Hepatocyte (in vitro differentiated cells): ENCODE data around the gene SPATA22. TPM values are rescaled to one million over a fixed set of nuclear protein-coding genes. Genes with fewer than 3 reads are reported as not detected.

ENCODE experiments used
- DNase-seq: peaks from one replicate; pipeline ENCODE4 v3.0.0-alpha.2; 2016; ENCODE audit warnings: low spot score
- H2AFZ ChIP-seq: fragments of 200-600 bp; sonication (generic); 2 replicates; pipeline ENCODE4 v1.6.0; 2016; ENCODE audit warnings: antibody characterized with exemption, mild to moderate bottlenecking
- H3K27ac ChIP-seq: fragments of 200-600 bp; sonication (generic); 2 replicates; pipeline ENCODE4 v1.5.1; 2016; ENCODE audit warnings: mild to moderate bottlenecking
- H3K27me3 ChIP-seq: fragments of 200-600 bp; sonication (generic); 2 replicates; pipeline ENCODE4 v1.6.1; 2016
- H3K36me3 ChIP-seq: fragments of 200-600 bp; sonication (generic); replicated peaks from 2 replicates; pipeline ENCODE4 v1.5.1; 2016; ENCODE audit warnings: low read depth; ENCODE audit not compliant: insufficient read depth
- H3K4me1 ChIP-seq: fragments of 200-600 bp; sonication (generic); 2 replicates; pipeline ENCODE4 v1.5.1; 2016; ENCODE audit warnings: mild to moderate bottlenecking, moderate library complexity; ENCODE audit not compliant: insufficient read depth
- H3K4me2 ChIP-seq: fragments of 200-600 bp; sonication (generic); 2 replicates; pipeline ENCODE4 v1.6.0; 2016
- H3K4me3 ChIP-seq: fragments of 200-600 bp; sonication (generic); 2 replicates; pipeline ENCODE4 v1.5.1; 2016; ENCODE audit warnings: mild to moderate bottlenecking
- H3K79me2 ChIP-seq: fragments of 200-600 bp; sonication (generic); 2 replicates; pipeline ENCODE4 v1.6.0; 2017; ENCODE audit warnings: mild to moderate bottlenecking
- H3K9me2 ChIP-seq: fragments of 200-600 bp; sonication (generic); replicated peaks from 2 replicates; pipeline ENCODE4 v1.6.0; 2017; ENCODE audit warnings: mild to moderate bottlenecking; ENCODE audit not compliant: insufficient read depth
- H3K9me3 ChIP-seq: fragments of 200-600 bp; sonication (generic); 2 replicates; pipeline ENCODE4 v1.5.1; 2016; ENCODE audit warnings: low read depth, mild to moderate bottlenecking
- H4K20me1 ChIP-seq: fragments of 200-600 bp; sonication (generic); 2 replicates; pipeline ENCODE4 v1.6.0; 2016; ENCODE audit warnings: mild to moderate bottlenecking; ENCODE audit not compliant: insufficient read depth, poor library complexity, severe bottlenecking
- CTCF ChIP-seq: fragments of 200-600 bp; sonication (generic); IDR thresholded peaks from 2 replicates; pipeline ENCODE4 v1.5.1; 2016; ENCODE audit warnings: antibody characterized with exemption, mild to moderate bottlenecking; ENCODE audit not compliant: poor library complexity
- EZH2 ChIP-seq: fragments of 200-600 bp; sonication (generic); IDR thresholded peaks from 2 replicates; pipeline ENCODE4 v1.6.1; 2016; ENCODE audit warnings: antibody characterized with exemption, mild to moderate bottlenecking, borderline replicate concordance
- EZH2phosphoT487 ChIP-seq: fragments of 200-600 bp; sonication (generic); IDR thresholded peaks from one replicate; pipeline ENCODE4 v1.6.1; 2018; ENCODE audit warnings: antibody characterized with exemption, mild to moderate bottlenecking, low read depth, moderate library complexity; ENCODE audit not compliant: unreplicated experiment, severe bottlenecking
- WGBS: methylation state at CpG from one replicate; pipeline ENCODE4 v1.1.6; 2016; ENCODE audit warnings: low lambda C conversion rate; ENCODE audit errors: missing lambda C conversion rate; 5-methylcytosine and 5-hydroxymethylcytosine counted together
- polyA plus RNA-seq: library from polyadenylated mRNA; unstranded; fragments of >200 nt; fragmentation: Nextera tagmentation; extraction: Ambion mirVana; gene quantifications from 2 replicates; pipeline ENCODE4 v1.2.1, GENCODE V29; 2016
- total RNA-seq: library from RNA; depleted of rRNA; stranded (reverse); fragments of >200 nt; gene quantifications from 2 replicates; pipeline ENCODE4 v1.2.3, GENCODE V29; 2014

SPATA22 gene
- total and polyA plus RNA-seq, 2 experiments from 2014 or later = not detected

GRCh38 chr17:3475812-3476610 lies 4.4 kb upstream of the SPATA22 start, which contains the start of gene ASPA:
Gene ASPA (plus strand): TSS chr17:3475997. CDS start chr17:3476160, 163 bp downstream.
- no peaks in the 10 kb centered on the region for H3K79me2 ChIP-seq
- no peak for TF ChIP-seq EZH2phosphoT487
- TF ChIP-seq EZH2 = no peak
- TF ChIP-seq CTCF = no peak
- DNase-seq = no peak
- no peak within 1 kb of the TSS for H3K4me3 ChIP-seq
- H3K27ac ChIP-seq = peak within 1 kb of the TSS; percentile 75
- WGBS = 69% methylated on average over 7 of the region's 7 CpGs
- no peaks in the 10 kb centered on the region for H3K36me3 ChIP-seq
- H3K9me2 ChIP-seq = no peaks in the 10 kb centered on the region
- no peaks in the 10 kb centered on the region for H4K20me1 ChIP-seq
- H3K4me1 ChIP-seq = peaks cover 20% of the 10 kb centered on the region
- no peak within 1 kb of the TSS for H2AFZ ChIP-seq
- peak within 1 kb of the TSS; percentile 55 for H3K4me2 ChIP-seq
- no peaks in the 10 kb centered on the region for H3K9me3 ChIP-seq
- no peaks in the 10 kb centered on the region for H3K27me3 ChIP-seq

- no peak overlapping the region for H3K4me3 ChIP-seq
- no peak overlapping the region for H2AFZ ChIP-seq
- H3K27ac ChIP-seq = peak overlapping the region; percentile 75
- no peaks in the 10 kb centered on the region for H3K36me3 ChIP-seq
- DNase-seq = no peak
- TF ChIP-seq CTCF (no peak), EZH2 (no peak), EZH2phosphoT487 (no peak)
- H3K9me2 ChIP-seq = no peaks in the 10 kb centered on the region
- no peaks in the 10 kb centered on the region for H3K9me3 ChIP-seq
- no peaks in the 10 kb centered on the region for H4K20me1 ChIP-seq
- WGBS = 87% methylated on average over 4 of the region's 4 CpGs
- peaks cover 20% of the 10 kb centered on the region for H3K4me1 ChIP-seq
- peak overlapping the region; percentile 17 for H3K4me2 ChIP-seq
- no peaks in the 10 kb centered on the region for H3K79me2 ChIP-seq
- H3K27me3 ChIP-seq = no peaks in the 10 kb centered on the region
Observed at GRCh38 chr17:3475251-3475685, 3.6 kb upstream of the SPATA22 start.

GRCh38 chr17:3474212-3474611 lies 2.6 kb upstream of the SPATA22 start:
- H3K27me3 ChIP-seq = no peaks in the 10 kb centered on the region
- no peaks in the 10 kb centered on the region for H3K36me3 ChIP-seq
- H3K79me2 ChIP-seq = no peaks in the 10 kb centered on the region
- no peak for TF ChIP-seq EZH2phosphoT487
- no peak for TF ChIP-seq CTCF
- TF ChIP-seq EZH2 = no peak
- H3K27ac ChIP-seq = peak overlapping the region; percentile 82
- no peak overlapping the region for H3K4me3 ChIP-seq
- H3K4me2 ChIP-seq = peak overlapping the region; percentile 55
- peaks cover 20% of the 10 kb centered on the region for H3K4me1 ChIP-seq
- H2AFZ ChIP-seq = no peak overlapping the region
- no peaks in the 10 kb centered on the region for H3K9me2 ChIP-seq
- DNase-seq = peak; percentile 53
- 17% methylated on average over 3 of the region's 3 CpGs for WGBS
- no peaks in the 10 kb centered on the region for H4K20me1 ChIP-seq
- no peaks in the 10 kb centered on the region for H3K9me3 ChIP-seq
